Daoy (cell line): ENCODE measurements around the gene VAX1. TPM values are rescaled to one million over a fixed set of nuclear protein-coding genes. Genes with fewer than 3 reads are reported as not detected.

Source experiments
- total RNA-seq: library from RNA; depleted of rRNA; stranded (reverse); fragments of >200 nt; shearing (Covaris generic); gene quantifications from 2 replicates; pipeline ENCODE4 v1.2.3, GENCODE V29; 2014; rRNA removed

VAX1 gene
- total RNA-seq, 1 experiment from 2014 or later, result 2.3 TPM

Other genes with a start within 250 kb of the VAX1 start
- 4.0 and 4.6 TPM in 2 replicates for gene SHTN1, start 133.1 kb downstream of the VAX1 start, total RNA-seq
- not detected in 2 replicates for gene KCNK18, start 59.2 kb upstream of the VAX1 start, total RNA-seq
- gene SLC18A2, start 102.8 kb upstream of the VAX1 start, total RNA-seq, result not detected in 2 replicates
- gene PDZD8, start 237.2 kb upstream of the VAX1 start, total RNA-seq, result 12.6 and 13.2 TPM in 2 replicates